Measurements from ENCODE around the gene NOL4. TPM values are rescaled to one million over a fixed set of nuclear protein-coding genes. Genes with fewer than 3 reads are reported as not detected.

The NOL4 gene
- total RNA-seq, 4 donors from 2014 or later: not detected

- Histone ChIP-seq H3K4me3 (no peak overlapping the region), H3K4me1 (peaks cover 6 to 32% of the 10 kb centered on the region in 2 donors), H3K27me3 (peaks cover 26 to 39% (median 37%) of the 10 kb centered on the region in 3 donors), H3K9me3 (no peaks in the 10 kb centered on the region), H3K36me3 (no peaks in the 10 kb centered on the region), H3K27ac (no peak overlapping the region)
- DNase-seq (no peak), ATAC-seq (no peak)
- TF ChIP-seq POLR2A (IDR thresholded peaks at IDR 0.05) (no peak), CTCF (IDR thresholded peaks at IDR 0.05 in 4 of 5, conservative IDR thresholded peaks at IDR 0.05 in 1 of 5) (no peak)
- in situ Hi-C loops (cut with MboI; ENCODE audit: low sequenced_read_pairs in 4 of 4) (no loop called here), intact Hi-C loops (cut with DNase I; ENCODE audit: low total_unique reads) (no loop called here)
These were observed 4.5 kb downstream of the NOL4 start for GRCh38 chr18:34220081-34220815.

GRCh38 chr18:34219651-34220050 lies 5.1 kb downstream of the NOL4 start:
- H3K36me3 ChIP-seq: no peaks in the 10 kb centered on the region
- DNase-seq (no peak), ATAC-seq (no peak)
- no peak overlapping the region for H3K27ac ChIP-seq
- H3K4me3 ChIP-seq: no peak overlapping the region
- H3K9me3 ChIP-seq: no peaks in the 10 kb centered on the region
- H3K4me1 ChIP-seq: peaks cover 6 to 29% of the 10 kb centered on the region in 2 donors
- TF ChIP-seq POLR2A (IDR thresholded peaks at IDR 0.05) (no peak), CTCF (IDR thresholded peaks at IDR 0.05 in 4 of 5, conservative IDR thresholded peaks at IDR 0.05 in 1 of 5) (no peak)
- in situ Hi-C loops (cut with MboI; ENCODE audit: low sequenced_read_pairs in 4 of 4): no loop called here
- intact Hi-C loops (cut with DNase I; ENCODE audit: low total_unique reads): no loop called here
- H3K27me3 ChIP-seq: peaks cover 22 to 33% (median 31%) of the 10 kb centered on the region in 3 donors

- no peak overlapping the region for H3K4me3 ChIP-seq
- peaks cover 0 to 3% (median 0%) of the 10 kb centered on the region in 3 donors for H3K9me3 ChIP-seq
- intact Hi-C loops (cut with DNase I; ENCODE audit: low total_unique reads): no loop called here
- in situ Hi-C loops (cut with MboI; ENCODE audit: low sequenced_read_pairs in 4 of 4): no loop called here
- H3K36me3 ChIP-seq: no peaks in the 10 kb centered on the region
- H3K27ac ChIP-seq: no peak overlapping the region
- H3K27me3 ChIP-seq: no peaks in the 10 kb centered on the region
- DNase-seq (no peak), ATAC-seq (no peak)
- TF ChIP-seq POLR2A (IDR thresholded peaks at IDR 0.05): no peak
- TF ChIP-seq CTCF (IDR thresholded peaks at IDR 0.05 in 4 of 5, conservative IDR thresholded peaks at IDR 0.05 in 1 of 5): no peak
- H3K4me1 ChIP-seq: no peaks in the 10 kb centered on the region
These were observed 12.2 kb downstream of the NOL4 start for GRCh38 chr18:34212511-34212910.

DNA sequence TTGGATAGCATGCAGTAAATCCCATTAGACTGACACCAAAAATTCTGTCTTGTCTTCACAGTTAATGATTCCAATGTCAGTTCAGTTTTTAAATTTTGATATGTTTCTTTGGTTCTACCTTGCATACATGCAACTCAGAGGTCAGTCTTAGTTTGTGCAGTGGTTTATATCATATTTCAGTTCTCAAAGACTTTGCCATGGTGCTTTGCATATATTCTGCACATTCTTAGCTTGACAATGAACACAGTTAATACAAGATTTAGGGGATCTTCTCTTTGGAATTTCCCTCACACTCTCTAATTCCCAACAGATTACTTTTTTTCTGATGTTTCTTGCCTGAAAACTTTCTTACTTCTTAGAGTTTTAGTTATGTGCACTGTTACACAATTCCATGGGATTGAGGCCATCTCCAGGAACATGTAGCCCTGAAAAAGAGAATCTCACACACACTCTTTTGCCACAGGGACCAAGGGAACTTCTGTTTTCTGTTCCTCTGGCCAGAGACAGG lies 17.3 kb downstream of the NOL4 start:
- no peak for DNase-seq
- peaks cover 0 to 3% (median 0%) of the 10 kb centered on the region in 3 donors for H3K9me3 ChIP-seq
- H3K36me3 ChIP-seq: no peaks in the 10 kb centered on the region
- in situ Hi-C loops (cut with MboI; ENCODE audit: low sequenced_read_pairs in 4 of 4): no loop called here
- H3K27me3 ChIP-seq: no peaks in the 10 kb centered on the region
- ATAC-seq: no peak
- H3K4me3 ChIP-seq: no peak overlapping the region
- intact Hi-C loops (cut with DNase I; ENCODE audit: low total_unique reads): no loop called here
- no peaks in the 10 kb centered on the region for H3K4me1 ChIP-seq
- no peak overlapping the region for H3K27ac ChIP-seq
- TF ChIP-seq CTCF (IDR thresholded peaks at IDR 0.05 in 4 of 5, conservative IDR thresholded peaks at IDR 0.05 in 1 of 5) (no peak), POLR2A (IDR thresholded peaks at IDR 0.05) (no peak)
